Measurements from ENCODE around the gene GARS1. TPM values are rescaled to one million over a fixed set of nuclear protein-coding genes. Genes with fewer than 3 reads are reported as not detected.

Gene GARS1
- total and polyA plus RNA-seq, 9 of the 15 experiments (the other 6 are each of a cell fraction or from before 2014, with no cell fraction given), result 142 to 769 (median 272) TPM

GRCh38 chr7:30671793-30672465 is 77.3 kb downstream of the GARS1 start (continued):
- no peak for TF ChIP-seq RBM17 (IDR thresholded peaks at IDR 0.05; ENCODE audit: borderline replicate concordance, low read depth, low read length)
- TF ChIP-seq, protein P1, sequence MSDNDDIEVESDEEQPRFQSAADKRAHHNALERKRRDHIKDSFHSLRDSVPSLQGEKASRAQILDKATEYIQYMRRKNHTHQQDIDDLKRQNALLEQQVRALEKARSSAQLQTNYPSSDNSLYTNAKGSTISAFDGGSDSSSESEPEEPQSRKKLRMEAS (CRISPR knock-in tag; IDR thresholded peaks at IDR 0.05), result no peak
- no peak for TF ChIP-seq CSDE1 (IDR thresholded peaks at IDR 0.05)
- TF ChIP-seq ZBTB5 (IDR thresholded peaks at IDR 0.05), result no peak
- TF ChIP-seq ZNF282 (CRISPR knock-in tag; IDR thresholded peaks at IDR 0.05), result no peak; the same call in 1 of the 2 replicates
- TF ChIP-seq ATF7 (IDR thresholded peaks at IDR 0.05), result peak; percentile 46; the same call in 1 of the 2 replicates
- TF ChIP-seq, protein P2, sequence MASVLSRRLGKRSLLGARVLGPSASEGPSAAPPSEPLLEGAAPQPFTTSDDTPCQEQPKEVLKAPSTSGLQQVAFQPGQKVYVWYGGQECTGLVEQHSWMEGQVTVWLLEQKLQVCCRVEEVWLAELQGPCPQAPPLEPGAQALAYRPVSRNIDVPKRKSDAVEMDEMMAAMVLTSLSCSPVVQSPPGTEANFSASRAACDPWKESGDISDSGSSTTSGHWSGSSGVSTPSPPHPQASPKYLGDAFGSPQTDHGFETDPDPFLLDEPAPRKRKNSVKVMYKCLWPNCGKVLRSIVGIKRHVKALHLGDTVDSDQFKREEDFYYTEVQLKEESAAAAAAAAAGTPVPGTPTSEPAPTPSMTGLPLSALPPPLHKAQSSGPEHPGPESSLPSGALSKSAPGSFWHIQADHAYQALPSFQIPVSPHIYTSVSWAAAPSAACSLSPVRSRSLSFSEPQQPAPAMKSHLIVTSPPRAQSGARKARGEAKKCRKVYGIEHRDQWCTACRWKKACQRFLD (CRISPR knock-in tag; IDR thresholded peaks at IDR 0.05), result peak; percentile 97
- TF ChIP-seq TCF3 (CRISPR knock-in tag; IDR thresholded peaks at IDR 0.05), result no peak
- TF ChIP-seq MYC (IDR thresholded peaks at IDR 0.05; ENCODE audit: low read depth, low read length), result no peak
- TF ChIP-seq MYC (CRISPR knock-in tag; IDR thresholded peaks at IDR 0.05; ENCODE audit: borderline replicate concordance, low read depth), result no peak
- no peak for TF ChIP-seq ZC3H8 (IDR thresholded peaks at IDR 0.05)
- TF ChIP-seq ZNF644 (tag; IDR thresholded peaks at IDR 0.05; ENCODE audit: low read depth), result peak; percentile 98
- no peak for TF ChIP-seq ZNF212 (CRISPR knock-in tag; IDR thresholded peaks at IDR 0.05)
- TF ChIP-seq KAT2B (IDR thresholded peaks at IDR 0.05; ENCODE audit: low read depth, low read length), result no peak
- TF ChIP-seq ETV1 (tag; conservative IDR thresholded peaks at IDR 0.05; ENCODE audit: low read depth), result no peak
- no peak for TF ChIP-seq ZNF764 (CRISPR knock-in tag; IDR thresholded peaks at IDR 0.05; ENCODE audit: low read depth)
- TF ChIP-seq, protein P3, sequence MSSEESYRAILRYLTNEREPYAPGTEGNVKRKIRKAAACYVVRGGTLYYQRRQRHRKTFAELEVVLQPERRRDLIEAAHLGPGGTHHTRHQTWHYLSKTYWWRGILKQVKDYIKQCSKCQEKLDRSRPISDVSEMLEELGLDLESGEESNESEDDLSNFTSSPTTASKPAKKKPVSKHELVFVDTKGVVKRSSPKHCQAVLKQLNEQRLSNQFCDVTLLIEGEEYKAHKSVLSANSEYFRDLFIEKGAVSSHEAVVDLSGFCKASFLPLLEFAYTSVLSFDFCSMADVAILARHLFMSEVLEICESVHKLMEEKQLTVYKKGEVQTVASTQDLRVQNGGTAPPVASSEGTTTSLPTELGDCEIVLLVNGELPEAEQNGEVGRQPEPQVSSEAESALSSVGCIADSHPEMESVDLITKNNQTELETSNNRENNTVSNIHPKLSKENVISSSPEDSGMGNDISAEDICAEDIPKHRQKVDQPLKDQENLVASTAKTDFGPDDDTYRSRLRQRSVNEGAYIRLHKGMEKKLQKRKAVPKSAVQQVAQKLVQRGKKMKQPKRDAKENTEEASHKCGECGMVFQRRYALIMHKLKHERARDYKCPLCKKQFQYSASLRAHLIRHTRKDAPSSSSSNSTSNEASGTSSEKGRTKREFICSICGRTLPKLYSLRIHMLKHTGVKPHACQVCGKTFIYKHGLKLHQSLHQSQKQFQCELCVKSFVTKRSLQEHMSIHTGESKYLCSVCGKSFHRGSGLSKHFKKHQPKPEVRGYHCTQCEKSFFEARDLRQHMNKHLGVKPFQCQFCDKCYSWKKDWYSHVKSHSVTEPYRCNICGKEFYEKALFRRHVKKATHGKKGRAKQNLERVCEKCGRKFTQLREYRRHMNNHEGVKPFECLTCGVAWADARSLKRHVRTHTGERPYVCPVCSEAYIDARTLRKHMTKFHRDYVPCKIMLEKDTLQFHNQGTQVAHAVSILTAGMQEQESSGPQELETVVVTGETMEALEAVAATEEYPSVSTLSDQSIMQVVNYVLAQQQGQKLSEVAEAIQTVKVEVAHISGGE (CRISPR knock-in tag; IDR thresholded peaks at IDR 0.05), result peak in 1 of 3 experiments; percentile 64; a peak in 2 of 6 replicates
- TF ChIP-seq CEBPB (tag; IDR thresholded peaks at IDR 0.05), result no peak
- peak; percentile 80 for TF ChIP-seq MEF2D (tag; conservative IDR thresholded peaks at IDR 0.05; ENCODE audit: low read depth)
- TF ChIP-seq CBX1 (IDR thresholded peaks at IDR 0.05; ENCODE audit: low read depth), result no peak
- no peak for TF ChIP-seq RFX5 (IDR thresholded peaks at IDR 0.05; ENCODE audit: low read depth, low read length)
- no peak for TF ChIP-seq NFE2L1 (tag; IDR thresholded peaks at IDR 0.05; ENCODE audit: borderline replicate concordance, low read depth)
- TF ChIP-seq ZBED1 (IDR thresholded peaks at IDR 0.05), result no peak
